T-helper 22 cell (primary cell): Measurements from ENCODE around the gene NOSTRIN.
"Not testable (repeated sequence)": the region's sequence is repeated elsewhere in the genome, so short reads cannot be mapped to it uniquely, and the experiment has no call there.

Experiments used
- DNase-seq: peaks from one replicate; pipeline ENCODE4 v3.0.0-alpha.2; 2020; ENCODE audit warnings: low read depth

NOSTRIN gene

DNA sequence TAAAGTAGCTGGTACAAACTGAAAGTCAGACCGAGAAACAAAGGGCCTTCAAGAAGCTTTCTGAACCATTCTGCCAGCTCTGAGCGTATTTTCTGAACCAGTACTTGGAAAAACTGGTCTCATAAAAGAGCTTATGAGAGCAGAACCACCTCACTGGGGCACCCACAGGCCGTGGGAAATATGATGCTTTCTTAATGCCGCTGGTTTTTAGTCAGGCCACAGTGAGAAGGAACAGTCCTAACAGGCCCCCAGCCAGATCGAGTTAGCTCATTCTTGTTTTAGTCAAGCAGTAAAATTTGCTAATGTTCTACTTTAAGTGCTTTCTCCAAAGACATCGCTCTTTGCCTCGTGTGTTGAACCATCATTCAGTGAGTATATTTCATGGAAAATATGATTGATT lies 12.7 kb upstream of the NOSTRIN start:
- DNase-seq: no peak

DNA sequence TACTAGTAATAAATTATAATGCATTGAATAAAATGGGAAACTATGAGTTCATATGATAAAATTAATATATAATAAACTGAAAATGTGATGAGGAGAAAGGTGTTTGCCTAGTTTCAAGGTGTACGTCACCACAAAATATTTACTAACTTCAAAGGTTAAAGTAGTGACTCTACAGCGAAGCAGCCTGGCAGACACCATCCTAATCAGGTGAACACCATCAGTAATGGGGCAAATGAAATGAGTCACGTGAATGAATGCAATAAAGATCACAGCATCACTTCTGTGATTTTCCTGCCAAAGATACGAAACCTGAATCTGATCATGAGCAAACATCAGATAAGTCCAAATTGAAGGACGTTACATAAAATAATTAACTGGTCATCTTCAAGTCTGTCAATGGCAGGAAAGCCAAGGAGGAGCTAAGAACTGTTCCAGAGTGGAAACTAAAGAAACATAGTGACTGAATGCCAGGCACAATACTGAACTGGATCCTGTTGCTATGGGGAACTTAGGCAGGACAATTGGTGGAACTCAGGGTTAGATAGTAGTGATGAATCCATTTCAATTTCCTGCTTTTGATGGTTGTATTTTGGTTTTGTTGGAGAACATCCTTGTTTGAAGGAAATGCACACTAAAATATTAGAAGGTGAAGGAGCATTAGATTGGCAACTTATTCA lies 12.1 kb upstream of the NOSTRIN start:
- no peak for DNase-seq

DNA sequence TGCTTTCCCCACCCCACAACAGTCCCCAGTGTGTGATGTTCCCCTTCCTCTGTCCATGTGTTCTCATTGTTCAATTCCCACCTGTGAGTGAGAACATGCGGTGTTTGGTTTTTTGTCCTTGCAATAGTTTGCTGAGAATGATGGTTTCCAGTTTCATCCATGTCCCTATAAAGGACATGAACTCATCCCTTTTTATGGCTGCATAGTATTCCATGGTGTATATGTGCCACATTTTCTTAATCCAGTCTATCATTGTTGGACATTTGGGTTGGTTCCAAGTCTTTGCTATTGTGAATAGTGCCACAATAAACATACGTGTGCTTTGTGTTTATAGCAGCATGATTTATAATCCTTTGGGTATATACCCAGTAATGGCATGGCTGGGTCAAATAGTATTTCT lies 11.3 kb upstream of the NOSTRIN start:
- not testable (repeated sequence) for DNase-seq

DNA sequence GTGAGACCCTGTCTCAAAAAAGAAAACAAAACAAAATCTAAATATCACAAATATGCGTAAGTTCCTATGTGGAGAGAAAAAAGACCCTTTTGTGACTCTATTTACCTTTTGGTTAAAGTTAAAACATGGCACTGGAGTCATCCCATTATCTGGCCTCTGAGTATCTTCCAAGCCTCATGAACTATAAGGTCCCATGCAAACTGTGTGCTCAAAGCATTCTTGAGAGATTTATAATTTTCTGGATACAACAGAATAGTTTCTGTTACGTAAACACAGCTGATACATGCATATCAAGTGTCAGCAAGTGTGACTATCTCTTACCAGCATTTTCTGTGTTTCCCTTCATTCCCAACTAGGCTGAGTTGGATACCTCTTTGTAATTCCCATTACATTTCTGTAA lies 8.8 kb upstream of the NOSTRIN start:
- DNase-seq: no peak

DNA sequence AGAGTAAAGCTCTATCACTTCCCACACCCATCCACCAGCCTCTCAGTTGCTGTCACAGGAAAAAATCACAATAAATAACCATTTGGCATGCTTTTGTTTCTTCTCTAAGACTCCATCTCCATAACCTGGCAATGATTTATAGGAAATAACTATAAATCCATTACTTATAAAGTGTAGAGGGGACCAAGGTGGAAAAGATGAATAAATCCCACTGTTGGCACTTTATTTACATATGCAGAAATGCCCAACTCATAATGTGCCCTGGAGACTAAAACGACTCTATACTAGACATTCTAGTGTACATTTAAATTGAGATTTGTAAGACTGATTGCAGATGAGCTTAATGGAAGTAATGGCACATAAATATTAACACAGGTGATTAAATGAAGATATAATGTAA lies 7.5 kb upstream of the NOSTRIN start:
- no peak for DNase-seq

DNA sequence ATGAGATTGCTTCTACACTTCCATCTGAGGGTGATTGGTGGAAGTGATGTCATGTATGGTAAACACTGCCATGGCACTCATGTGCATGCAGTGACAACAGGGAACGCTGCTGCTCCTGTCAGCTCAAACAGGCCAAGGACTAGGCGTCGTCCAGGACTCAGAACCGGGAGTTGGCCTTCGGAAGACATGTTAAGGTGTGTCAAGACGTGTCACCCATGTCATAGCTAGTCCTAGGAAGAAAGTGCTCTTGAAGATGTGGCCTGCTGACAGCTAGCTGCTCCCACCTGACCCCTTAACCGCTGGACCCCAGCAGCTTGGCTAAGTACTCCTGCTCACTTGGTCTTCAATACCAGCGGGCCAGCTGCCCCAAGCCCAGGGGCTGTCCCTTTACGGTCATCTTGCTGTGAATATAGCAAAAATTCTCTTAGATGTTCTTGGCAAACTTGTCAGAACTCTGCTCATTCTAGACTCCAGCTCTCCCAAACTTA lies 6.3 kb upstream of the NOSTRIN start:
- no peak for DNase-seq

DNA sequence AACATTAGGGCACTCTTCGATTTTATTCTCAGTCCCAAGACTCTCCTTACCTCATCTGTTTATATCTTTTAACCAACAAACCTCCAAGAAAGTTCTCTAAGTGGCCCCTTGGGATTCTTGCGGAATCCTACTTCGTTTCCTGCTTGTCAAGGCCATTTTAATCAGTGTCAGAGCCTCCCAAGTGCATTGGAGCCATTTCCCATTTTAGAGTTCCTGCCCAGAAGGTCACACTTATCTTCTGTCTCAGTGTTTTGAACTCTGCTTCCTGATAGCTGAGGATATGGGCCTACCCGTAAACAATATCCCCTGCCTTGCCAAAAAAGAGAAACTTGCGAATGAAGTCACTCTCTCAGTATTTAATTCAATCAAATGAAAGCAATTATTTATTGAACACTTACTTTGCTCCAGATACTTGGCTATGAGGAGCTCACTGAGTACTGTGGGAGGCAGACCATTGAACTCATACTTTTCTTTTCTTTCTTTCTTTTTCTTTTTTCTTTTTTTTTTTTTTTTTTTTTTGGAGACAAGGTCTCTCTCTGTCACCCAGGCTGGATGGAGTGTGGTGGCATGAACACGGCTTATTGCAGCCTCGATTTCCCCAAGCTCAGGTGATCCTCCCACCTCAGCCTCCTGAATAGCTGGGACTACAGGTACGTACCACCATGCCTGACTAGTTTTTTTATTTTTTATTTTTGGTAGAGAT lies 5.7 kb upstream of the NOSTRIN start:
- DNase-seq: no peak

DNA sequence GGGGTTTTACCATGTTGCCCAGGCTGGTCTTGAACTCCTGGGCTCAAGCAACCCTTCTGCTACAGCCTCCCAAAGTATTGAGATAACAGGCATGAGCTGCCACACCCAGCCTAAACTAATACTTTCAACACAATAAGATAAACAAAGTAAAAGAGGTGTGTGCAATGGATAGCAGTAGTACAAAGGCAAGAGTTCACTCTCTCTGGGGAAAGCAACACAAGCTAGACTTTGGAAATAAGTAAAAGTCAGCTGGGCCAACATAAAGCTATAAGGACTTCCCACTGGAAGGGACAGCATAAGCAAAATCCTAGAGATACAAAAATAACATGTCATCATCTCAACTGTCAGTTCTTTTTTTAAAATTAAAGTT lies 5.2 kb upstream of the NOSTRIN start:
- no peak for DNase-seq

DNA sequence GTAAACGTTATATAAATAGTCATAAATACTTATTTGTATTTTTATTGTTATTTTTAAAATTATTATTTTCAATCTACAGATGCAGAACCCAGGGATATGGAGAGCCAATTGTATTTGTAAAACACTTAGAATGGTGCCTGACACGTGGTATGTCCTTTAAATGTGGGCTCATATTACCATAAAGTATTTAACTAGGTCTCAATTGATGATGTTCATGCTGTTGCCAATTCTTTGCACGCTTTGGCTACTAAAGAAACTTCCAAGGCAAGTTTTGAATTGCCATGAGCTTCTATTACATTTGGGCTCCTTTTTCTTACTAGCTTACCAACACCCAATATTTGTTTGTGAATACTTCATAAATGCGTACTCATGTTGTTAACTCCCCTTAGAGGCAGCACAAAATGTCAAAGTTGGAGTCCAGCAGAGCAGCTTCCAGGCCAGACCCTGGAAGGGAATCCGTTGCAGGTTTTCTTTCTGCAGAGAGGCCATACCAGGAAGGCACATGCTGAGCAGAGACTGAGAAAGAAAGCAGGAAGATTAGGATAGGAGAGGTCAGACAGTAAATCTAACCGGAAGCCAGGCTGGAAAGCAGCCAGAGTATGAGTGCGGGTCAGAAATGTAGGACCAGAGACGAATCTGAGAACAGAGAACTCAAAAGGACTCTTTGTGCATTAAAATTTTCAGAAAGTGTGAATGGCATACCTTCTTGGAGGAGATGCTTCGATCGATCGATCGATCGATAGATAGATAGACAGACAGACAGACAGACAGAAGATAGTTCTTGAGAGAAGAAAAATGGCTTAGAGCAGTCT lies 4.2 kb upstream of the NOSTRIN start:
- DNase-seq: no peak

DNA sequence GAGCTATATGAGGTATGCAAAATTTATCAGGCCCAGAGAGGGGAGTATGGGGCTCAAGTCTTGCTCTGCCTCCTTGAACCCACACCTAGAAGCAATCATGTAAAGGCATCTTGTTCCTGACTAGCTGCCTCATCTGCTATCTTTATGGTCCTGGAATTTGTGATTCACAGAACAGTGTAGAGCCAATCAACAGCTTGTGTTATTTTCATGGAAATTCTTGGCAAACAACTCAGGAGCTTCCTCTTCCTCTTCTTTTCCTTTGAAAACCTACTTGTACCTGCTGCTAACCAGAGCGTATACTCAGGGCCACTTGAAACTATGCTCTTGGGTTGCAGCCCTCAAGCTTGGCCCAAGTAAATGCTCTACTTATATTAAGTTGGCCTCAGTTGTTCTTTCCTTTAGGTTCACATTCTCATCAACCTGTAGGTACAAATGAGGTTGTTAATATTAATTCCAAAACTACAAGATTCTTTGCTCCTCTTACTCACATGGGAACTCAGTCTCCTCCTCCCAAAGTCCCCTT lies 3.5 kb upstream of the NOSTRIN start:
- DNase-seq: no peak

DNA sequence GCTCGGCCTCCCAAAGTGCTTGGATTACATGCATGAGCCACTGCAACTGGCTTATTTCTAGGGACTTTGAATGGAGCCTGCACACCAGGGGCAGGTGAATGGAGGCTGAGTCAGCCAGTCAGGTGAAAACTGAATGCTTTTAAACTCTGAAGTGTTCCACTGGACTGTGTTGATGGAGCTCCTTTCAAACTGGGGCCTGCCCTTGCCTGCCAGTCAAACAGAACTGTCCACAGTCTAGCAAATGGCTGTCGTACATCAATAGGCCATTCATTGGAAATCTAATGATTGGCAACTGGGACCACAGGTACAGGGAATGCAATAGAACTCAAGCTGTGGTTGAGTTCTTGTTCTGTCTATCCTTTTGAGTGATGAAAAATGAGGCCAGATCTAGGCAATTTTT lies 966 bp upstream of the NOSTRIN start:
- no peak for DNase-seq

DNA sequence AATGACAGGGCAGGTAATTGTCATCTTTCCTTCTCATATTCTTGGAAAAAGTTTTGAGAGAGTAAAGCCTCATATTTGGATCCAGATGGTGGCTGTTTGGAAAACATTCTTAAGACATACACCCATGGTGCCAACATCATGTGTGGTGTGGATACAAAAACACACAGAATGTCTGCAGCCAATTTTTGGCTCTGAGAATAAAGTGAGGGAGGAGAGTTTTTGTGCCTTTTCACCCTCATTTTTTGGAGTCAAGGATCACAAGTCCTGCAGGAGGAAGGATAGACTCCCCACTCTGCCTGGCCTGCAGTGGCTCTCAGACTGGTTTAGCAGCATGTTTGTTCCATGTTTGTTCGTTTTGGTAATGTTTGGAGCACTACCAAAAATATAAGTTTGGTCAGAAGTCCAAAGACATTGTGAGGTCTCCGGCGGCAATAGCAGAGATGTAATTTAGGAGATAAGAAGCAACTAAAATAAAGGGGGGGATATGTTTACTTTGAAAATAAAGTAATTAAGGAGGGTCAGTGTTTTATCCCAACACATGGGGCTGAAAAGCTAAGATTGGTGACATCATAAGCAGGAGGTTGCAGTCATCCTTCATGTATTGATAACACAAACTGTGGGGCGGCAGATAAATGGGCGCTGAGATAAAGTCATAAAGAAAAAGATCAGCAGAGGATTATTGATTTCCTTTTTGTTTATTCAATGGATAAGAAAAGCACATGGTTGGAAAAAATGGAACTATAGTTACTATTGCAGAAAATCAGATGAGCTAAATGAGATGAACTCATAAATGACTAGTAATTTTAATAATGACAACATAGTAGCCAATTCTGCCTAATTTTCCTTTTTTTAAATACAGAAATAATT lies 655 bp downstream of the NOSTRIN start:
- DNase-seq: no peak

DNA sequence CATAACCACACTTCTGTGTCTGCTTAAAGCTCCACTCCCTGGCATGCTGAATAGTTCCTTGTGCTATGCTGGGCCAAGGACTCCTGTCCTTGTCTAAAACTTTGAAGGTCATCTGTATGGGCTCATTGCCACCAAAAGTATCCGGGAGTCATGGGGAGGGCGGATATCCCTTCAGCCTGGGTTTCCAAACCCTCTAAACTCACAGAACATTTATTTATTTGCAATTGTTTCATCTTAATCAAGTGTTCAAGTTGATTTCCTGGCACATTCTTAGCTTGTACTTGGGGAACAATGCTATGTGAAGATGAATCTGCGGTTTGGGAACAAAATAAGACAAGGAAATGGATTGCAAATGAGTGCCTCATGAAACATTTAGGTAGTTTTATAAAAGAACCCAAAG lies 1.8 kb downstream of the NOSTRIN start:
- DNase-seq: no peak

DNA sequence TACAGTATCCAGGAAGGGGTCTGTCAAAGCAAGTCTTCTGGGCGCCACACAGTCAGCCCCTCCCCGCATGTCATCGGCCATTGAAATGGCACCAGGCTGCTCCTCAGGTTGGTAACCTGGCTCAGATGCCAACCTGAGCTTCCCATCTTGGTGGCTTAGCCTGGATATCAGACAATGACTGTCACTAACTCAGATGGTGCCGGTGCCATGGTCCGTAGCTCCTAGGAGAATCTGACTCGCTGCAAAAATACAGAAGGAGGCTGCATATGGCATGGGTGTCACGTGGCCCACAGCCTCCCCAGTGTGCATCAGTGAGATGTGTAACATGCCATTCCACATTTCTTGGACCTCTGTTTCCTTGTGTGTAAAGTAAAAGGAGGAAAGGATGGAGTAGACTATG lies 3.2 kb downstream of the NOSTRIN start:
- no peak for DNase-seq

DNA sequence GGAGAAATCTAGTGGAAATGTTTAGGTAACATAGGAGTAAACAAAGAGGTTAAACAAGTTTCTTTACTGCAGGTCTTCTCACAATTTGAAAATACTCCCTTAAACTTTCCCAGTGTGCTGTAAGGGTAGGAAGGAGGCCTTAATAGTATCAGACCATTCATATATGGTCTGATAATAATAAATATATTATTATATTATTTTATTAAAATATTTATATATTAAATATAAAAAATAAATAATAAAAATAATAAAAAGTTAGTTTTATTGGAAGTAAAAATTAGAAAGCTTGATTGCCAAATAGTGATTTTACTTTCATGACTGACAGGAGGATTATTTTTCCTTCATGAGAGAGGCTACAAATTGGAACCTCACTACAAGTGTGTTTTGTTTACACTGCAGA lies 7.1 kb downstream of the NOSTRIN start:
- DNase-seq: no peak

DNA sequence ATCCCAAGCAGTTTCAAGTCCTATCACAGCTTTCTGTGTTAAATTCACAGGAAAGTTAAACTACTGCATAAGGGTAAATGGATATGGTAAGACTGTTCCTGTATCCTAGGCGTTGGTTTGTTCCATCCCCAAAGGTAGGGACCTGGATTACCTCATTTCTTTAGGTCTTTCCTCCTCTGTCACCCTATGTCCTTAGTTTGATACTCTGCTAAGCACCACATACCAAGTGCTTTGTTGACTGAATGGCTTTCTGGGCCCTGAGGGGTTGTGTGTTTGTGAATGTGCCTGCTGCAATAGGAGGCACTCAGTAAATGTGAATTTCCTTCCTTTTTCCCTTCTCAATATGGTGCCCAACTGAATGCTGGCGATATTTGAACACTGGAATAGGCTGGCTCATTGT lies 7.8 kb downstream of the NOSTRIN start:
- no peak for DNase-seq

DNA sequence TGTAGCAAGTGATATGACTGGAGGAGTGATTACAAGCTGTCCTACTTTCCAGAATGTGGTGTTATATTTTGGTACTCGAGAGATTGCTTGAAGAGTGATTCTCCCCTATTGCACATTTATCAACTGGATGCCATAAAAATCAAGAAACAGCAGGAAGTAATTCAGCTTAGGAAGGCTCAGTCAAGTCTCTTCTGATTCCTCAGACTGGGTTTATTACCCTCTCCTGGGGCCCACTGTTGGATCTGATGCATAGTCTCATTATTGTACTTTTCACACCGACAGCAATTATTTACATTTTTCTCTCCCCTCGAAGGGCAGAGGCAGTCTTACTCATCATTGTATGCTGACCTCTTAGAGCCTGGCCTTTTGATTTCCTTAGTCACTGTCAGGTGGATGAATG lies 9.3 kb downstream of the NOSTRIN start:
- no peak for DNase-seq

DNA sequence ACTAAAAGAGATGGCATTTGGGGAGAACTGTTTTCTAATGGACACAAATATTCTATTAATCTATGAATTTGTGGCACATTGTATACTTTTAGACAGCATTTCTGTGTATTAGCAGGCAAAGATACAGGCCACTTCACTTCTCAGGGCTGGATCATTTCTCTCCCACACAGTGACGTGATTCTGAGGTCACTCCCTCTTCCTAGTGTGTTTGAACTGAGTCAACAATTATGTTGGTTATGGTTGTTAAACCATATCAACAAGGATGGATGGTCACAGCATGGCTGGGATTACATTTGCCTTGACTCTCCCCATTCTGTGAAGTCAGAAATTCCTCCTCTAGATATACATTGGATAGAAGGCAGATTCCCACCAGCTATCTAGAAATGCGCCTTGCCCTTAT lies 11.6 kb downstream of the NOSTRIN start:
- no peak for DNase-seq

DNA sequence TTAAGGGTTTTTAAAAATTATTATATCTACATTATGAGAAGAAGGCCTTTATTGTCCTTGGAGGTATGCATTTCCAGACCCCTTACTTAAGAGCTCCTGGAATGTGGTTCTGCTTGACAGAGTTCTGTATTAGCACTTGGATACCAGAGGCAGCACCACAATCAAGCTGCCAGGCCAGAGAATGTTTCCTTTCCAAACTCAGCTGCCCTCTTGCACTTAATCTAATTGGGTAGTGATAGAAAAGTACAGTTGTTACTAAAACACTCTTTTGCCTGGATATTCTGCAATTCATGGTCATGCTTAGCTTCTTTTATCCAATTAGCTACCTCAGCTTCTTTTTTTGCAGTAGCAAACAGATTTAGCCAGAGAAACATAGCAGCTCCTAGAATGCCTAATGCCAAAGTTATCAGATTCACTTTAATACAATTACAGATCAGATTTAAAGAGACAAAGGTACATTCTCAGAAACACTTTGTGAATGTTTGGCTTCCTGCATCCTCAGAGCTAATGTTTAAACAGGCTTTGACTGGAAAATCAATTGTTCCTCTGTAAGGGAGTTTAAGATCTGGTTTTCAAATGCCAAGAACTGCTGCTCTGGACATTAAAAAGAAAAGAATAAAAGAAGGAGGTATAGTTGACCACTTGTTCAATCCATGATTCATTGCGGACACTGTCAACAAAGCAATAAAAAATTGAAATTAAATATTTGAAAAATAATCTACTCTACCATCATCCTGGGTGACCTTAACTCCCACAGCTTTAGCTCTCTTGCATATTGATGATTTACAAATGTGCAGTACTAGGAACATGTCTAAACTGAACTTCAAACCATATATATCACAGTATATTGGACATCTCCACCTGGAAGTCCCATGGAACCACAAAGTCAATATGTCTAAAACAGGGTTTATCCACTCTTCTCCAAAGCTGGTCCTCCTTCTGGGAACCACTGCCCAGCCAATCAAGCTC lies 12.8 kb downstream of the NOSTRIN start:
- DNase-seq: no peak

DNA sequence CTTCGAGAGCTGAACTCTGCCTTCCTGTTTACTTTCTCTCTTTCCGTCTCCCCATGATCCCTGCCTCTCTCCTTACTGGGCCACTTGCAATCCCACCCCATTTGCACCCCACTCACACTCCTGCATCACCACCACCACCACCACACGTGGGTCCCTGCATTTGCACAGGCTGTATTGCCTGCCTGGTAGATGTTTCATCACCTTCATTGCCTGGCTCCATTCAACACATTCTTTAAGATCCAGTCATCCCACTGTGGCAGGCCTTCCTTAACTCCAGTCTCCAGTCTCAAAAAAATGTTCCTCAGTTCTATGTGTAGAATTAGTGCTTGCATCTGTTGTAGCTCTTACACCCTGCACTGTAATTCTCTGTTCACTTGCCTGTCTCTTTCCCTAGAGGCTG lies 13.9 kb downstream of the NOSTRIN start:
- DNase-seq: no peak
